Heart left ventricle (tissue), 16 donors: ENCODE measurements around the gene IL24. TPM values are rescaled to one million over a fixed set of nuclear protein-coding genes. Genes with fewer than 3 reads are reported as not detected.
"Not testable (repeated sequence)": the region's sequence is repeated elsewhere in the genome, so short reads cannot be mapped to it uniquely, and the experiment has no call there.

ENCODE experiments used
- ATAC-seq, 4 donors: fragments of 200-7000 bp; cut with Tn5 transposase; one replicate each; pipeline ENCODE4 v1.9.1; 2020 to 2022; ENCODE audit warnings: moderate library complexity in 4 of 4, mild to moderate bottlenecking in 3 of 4, moderate number of reproducible peaks in 1 of 4
- DNase-seq, 5 donors: peaks; one replicate each; pipeline ENCODE4 v3.0.0-alpha.2; 2020
- H3K27ac ChIP-seq, 12 donors: fragments of 200-600 bp; sonication (generic) in 4 of 12; one replicate each; pipeline versions ENCODE4 v1.5.0 to v1.8.0; 2016 to 2022; ENCODE audit warnings: mild to moderate bottlenecking in 2 of 12
- H3K27me3 ChIP-seq, 9 donors: fragments of 200-600 bp; sonication (generic) in 2 of 9; one replicate each; pipeline versions ENCODE4 v1.5.1 to v1.8.0; 2016 to 2022; ENCODE audit warnings: mild to moderate bottlenecking in 3 of 9
- H3K36me3 ChIP-seq, 9 donors: fragments of 200-600 bp; sonication (generic) in 2 of 9; one replicate each; pipeline versions ENCODE4 v1.5.0 to v1.8.0; 2018 to 2022; ENCODE audit warnings: mild to moderate bottlenecking in 2 of 9
- H3K4me1 ChIP-seq, 12 donors: fragments of 200-600 bp; sonication (generic) in 4 of 12; one replicate each; pipeline versions ENCODE4 v1.5.0 to v1.8.0; 2016 to 2022; ENCODE audit warnings: mild to moderate bottlenecking in 3 of 12
- H3K4me3 ChIP-seq, 12 donors: fragments of 200-600 bp; sonication (generic) in 4 of 12; one replicate each; pipeline versions ENCODE4 v1.5.0 to v1.8.0; 2017 to 2022; ENCODE audit warnings: mild to moderate bottlenecking in 9 of 12, moderate library complexity in 4 of 12
- H3K9me3 ChIP-seq, 12 donors: fragments of 200-600 bp; sonication (generic) in 4 of 12; one replicate each; pipeline versions ENCODE4 v1.5.0 to v1.8.0; 2016 to 2022; ENCODE audit warnings: mild to moderate bottlenecking in 1 of 12
- POLR2A ChIP-seq, 2 donors: fragments of 450-650 bp; IDR thresholded peaks; one replicate each; pipeline ENCODE4 v1.6.1; 2017; ENCODE audit warnings: antibody characterized with exemption in 2 of 2, mild to moderate bottlenecking in 2 of 2, moderate library complexity in 2 of 2
- WGBS, 4 donors: extraction: QIAGEN DNeasy Blood & Tissue Kit in 2 of 4; methylation state at CpG; one replicate each; pipeline versions ENCODE4 v1.1.5 to v1.1.7; 2013 to 2018; 5-methylcytosine and 5-hydroxymethylcytosine counted together
- intact Hi-C, 10 donors: fragments of 100-400 bp; cut with DNase I; formaldehyde crosslinking; loops; one replicate each; pipeline versions ENCODE4 v1.11.1 to v1.14.2; 2022
- polyA plus RNA-seq, 2 donors: library from polyadenylated mRNA; stranded (reverse); fragments of 200-250 nt; gene quantifications; one replicate each; pipeline ENCODE4 v1.2.3, GENCODE V29; 2013
- total RNA-seq, 9 donors: library from RNA; depleted of rRNA in 2 of 9; stranded (reverse); fragments of >200 nt in 2 of 9; fragmentation: NEBNext Ultra II Directional in 3 of 9; extraction: Animal tissue kit (Norgen Biotek cat#: 25700) in 3 of 9; gene quantifications; one replicate each; pipeline versions ENCODE4 v1.1.0 to v1.2.4, GENCODE V29; 2016 to 2023
- TF ChIP-seq, protein P1 (sequence below), 12 donors: fragments of 200-600 bp; sonication (generic) in 4 of 12; IDR thresholded peaks; one replicate each; pipeline versions ENCODE4 v1.5.0 to v1.8.0; 2018 to 2022; ENCODE audit warnings: antibody characterized with exemption in 12 of 12, mild to moderate bottlenecking in 5 of 12
- donor health status: ischemic (EF 13 %, LVEDD 7.1; RV severe dilation, severe dysfunction).
- donor health status: healthy with polysubstance abuse.
- donor health status: DM: no; HTN: yes; CAD: no.
- donor health status: DM: no; HTN: no; CAD: no.
- donor health status: ischemic (EF 25% LVEDD 6.9; RV normal size, moderate dysfunction).
- donor health status: ischemic (EF 25% LVEDD 5.7; RV mildly dilated, moderate dysfunction).
- donor health status: healthy.
- donor health status: DM: yes; HTN: yes; CAD: no.
- donor health status: ischemic (EF 35%, LVEDD 5.7; RV mildly dilated, moderate dysfunction).
- donor health status: nonischemic (EF 11% LVEDD 7.7; RV severe dilation, severe dysfunction).
- donor health status: DM: yes; HTN: yes; CAD: no.
- donor health status: PGD.
- donor health status: ischemic (EF 29% LVEDD 5.4; RV normal size, mild dysfunction).
- donor health status: nonischemic (EF 23%, LVEDD 6.1; RV moderate dilation, normal function).

The IL24 gene
- total and polyA plus RNA-seq, 11 donors: 1.6 TPM; not detected in 10

DNA sequence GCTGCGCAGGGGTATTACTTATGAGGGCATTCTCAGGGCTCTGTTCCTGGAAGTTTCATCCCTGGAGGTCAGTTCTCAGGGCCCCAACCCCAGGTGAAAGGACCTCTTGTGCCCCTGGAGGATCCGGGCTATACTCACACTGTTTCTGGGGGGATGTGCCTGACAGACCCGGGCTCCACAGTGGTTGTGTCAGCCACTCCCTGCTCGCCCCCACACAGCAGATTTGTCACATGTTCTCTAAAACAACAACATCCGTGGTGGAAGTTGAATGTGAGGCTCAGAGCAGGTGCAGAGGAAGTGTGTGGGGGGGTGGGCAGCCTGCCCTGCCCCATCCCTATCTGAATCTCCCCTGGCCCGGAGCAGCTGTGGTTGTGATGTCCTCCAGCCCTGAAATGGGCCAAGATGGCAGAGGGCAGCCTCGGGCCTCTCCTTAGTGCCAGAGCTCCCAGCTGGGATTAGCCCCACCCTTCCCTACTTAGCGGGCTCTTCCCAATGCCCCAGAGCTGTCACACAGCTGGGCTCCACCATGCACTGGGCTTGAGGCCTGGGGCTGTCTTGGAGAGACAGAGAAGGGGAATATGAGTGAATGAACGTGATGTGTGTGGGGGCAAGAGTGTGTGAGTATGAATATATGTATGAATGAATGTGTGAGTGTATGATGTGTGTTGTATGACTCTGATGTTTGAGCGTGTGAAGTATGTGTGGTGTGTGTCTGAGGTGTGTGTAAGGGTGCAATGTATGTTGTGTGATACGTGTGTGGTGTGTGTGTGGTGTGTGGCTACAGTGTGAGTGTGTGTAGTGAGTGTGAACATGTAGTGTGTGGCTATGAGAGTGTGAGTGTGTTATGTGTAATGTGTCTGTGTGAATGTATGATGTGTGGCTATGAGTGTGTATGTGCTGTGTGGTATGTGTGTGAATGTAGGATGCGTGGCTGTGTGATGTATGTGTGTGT, 26.0 kb downstream of the IL24 start:
- H3K4me1 ChIP-seq: peaks cover 0 to 46% (median 1%) of the 10 kb centered on the region in 12 donors
- no peaks in the 10 kb centered on the region for H3K27me3 ChIP-seq
- H3K4me3 ChIP-seq: peak overlapping the region in 1 of 12 donors; percentile 53
- DNase-seq (peak in 2 of 5 donors; percentile 23 to 24), ATAC-seq (peak in 2 of 4 donors; percentile 4 to 39)
- no peak for TF ChIP-seq POLR2A (IDR thresholded peaks at IDR 0.05)
- TF ChIP-seq, protein P1, sequence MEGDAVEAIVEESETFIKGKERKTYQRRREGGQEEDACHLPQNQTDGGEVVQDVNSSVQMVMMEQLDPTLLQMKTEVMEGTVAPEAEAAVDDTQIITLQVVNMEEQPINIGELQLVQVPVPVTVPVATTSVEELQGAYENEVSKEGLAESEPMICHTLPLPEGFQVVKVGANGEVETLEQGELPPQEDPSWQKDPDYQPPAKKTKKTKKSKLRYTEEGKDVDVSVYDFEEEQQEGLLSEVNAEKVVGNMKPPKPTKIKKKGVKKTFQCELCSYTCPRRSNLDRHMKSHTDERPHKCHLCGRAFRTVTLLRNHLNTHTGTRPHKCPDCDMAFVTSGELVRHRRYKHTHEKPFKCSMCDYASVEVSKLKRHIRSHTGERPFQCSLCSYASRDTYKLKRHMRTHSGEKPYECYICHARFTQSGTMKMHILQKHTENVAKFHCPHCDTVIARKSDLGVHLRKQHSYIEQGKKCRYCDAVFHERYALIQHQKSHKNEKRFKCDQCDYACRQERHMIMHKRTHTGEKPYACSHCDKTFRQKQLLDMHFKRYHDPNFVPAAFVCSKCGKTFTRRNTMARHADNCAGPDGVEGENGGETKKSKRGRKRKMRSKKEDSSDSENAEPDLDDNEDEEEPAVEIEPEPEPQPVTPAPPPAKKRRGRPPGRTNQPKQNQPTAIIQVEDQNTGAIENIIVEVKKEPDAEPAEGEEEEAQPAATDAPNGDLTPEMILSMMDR (IDR thresholded peaks at IDR 0.05): no peak
- WGBS, 4 donors: 65 to 73% (median 68%) methylated on average over 12 of the region's 12 CpGs
- H3K9me3 ChIP-seq: no peaks in the 10 kb centered on the region
- no peaks in the 10 kb centered on the region for H3K36me3 ChIP-seq
- intact Hi-C loops: no loop called here
- H3K27ac ChIP-seq: peak overlapping the region in 2 of 12 donors; percentile 48 to 84

DNA sequence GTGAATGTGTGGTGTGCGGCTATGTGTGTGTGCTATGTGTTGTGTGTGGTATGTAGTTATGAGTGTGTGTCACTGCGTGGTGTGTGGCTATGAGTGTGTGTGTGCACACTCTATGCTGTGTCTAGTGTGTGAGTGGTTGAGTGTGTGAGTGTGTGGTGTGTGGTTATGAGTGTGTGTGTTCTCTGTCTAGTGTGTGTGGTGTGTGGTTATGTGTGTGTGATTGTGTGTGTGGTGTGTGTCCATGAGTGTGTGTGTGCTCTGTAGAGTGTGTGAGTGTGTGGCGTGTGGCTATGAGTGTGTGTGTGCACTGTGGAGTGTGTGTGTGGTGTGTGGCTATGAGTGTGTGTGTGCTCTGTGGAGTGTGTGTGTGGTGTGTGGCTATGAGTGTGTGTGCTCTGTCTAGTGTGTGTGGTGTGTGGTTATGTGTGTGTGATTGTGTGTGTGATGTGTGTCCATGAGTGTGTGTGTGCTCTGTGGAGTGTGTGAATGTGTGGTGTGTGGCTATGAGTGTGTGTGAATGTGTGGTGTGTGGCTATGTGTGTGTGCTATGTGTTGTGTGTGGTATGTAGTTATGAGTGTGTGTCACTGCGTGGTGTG, 26.8 kb downstream of the IL24 start:
- DNase-seq, H3K36me3 ChIP-seq, intact Hi-C loops, H3K27me3 ChIP-seq, H3K9me3 ChIP-seq, H3K4me3 ChIP-seq, H3K27ac ChIP-seq: not testable (repeated sequence)
- peaks cover 0 to 46% (median 1%) of the 10 kb centered on the region in 12 donors for H3K4me1 ChIP-seq
- WGBS, 4 donors: 84 to 99% (median 91%) methylated on average over 4 of the region's 4 CpGs
- peak in 1 of 4 donors; percentile 57 for ATAC-seq

DNA sequence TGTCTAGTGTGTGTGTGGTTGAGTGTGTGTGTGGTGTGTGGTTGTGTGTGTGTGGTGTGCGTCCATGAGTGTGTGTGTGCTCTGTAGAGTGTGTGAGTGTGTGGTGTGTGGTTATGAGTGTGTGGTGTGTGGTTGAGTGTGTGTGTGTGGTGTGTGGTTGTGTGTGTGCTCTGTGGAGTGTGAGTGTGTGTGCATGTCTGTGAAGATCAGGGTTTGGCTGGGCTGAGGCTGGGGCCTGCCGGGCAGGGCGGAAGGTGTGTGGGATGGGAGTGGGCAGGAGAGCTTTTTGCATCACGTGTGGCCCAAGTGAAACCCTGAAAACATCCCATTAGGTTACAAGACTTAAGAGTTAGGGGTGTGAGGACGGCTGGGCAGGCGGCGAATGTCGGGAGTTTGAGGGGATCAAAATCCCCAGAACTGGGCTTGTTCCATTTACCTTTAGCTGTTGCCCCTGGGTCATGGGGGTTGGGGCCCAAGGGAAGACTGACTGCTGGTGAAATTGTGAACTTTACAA, 27.4 kb downstream of the IL24 start:
- H3K4me3 ChIP-seq: no peak overlapping the region
- TF ChIP-seq POLR2A (IDR thresholded peaks at IDR 0.05): no peak
- TF ChIP-seq, protein P1 (IDR thresholded peaks at IDR 0.05): no peak
- H3K27me3 ChIP-seq: no peaks in the 10 kb centered on the region
- 78 to 86% (median 81%) methylated on average over 8 of the region's 8 CpGs for WGBS, 4 donors
- peaks cover 0 to 47% (median 1%) of the 10 kb centered on the region in 12 donors for H3K4me1 ChIP-seq
- intact Hi-C loops: no loop called here
- no peaks in the 10 kb centered on the region for H3K36me3 ChIP-seq
- no peak for ATAC-seq
- peak overlapping the region in 1 of 12 donors; percentile 77 for H3K27ac ChIP-seq
- DNase-seq: no peak
- H3K9me3 ChIP-seq: no peaks in the 10 kb centered on the region

DNA sequence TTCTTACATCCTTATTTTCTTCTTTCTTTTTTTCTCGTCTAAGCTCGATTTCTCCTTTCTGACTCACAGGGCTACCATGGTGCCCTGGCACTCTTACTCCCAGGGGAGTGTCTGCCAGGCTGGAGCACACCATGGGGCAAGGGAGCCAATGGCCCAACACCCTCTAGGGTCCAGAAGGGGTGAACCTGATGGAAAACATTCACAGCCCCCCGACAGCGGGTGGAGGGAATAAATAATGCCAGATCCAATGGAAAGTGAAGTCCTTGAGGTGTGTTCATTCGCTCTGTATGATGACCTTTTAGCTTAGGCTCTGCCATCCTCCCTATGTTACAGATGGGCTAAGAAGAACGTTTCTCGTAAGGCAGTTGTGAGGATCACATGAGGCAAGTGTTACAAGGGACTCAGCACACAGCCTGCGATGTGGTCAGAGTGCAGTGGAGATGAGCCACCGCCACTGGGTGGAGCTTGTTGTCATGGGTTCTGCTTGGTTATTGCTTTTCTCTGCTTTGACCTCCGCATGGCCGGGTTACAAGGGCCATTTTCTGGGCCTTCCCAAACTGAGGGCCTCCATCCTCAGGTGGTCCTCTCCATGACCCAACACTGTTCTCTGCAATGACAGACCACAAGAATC, 28.0 kb downstream of the IL24 start:
- H3K4me3 ChIP-seq: no peak overlapping the region
- H3K36me3 ChIP-seq: no peaks in the 10 kb centered on the region
- WGBS, 4 donors: 79 to 83% (median 81%) methylated on average over 11 of the region's 11 CpGs
- no peaks in the 10 kb centered on the region for H3K27me3 ChIP-seq
- peak; percentile 26 to 61 (median 38) for ATAC-seq
- peak overlapping the region in 1 of 12 donors; percentile 77 for H3K27ac ChIP-seq
- H3K9me3 ChIP-seq: no peaks in the 10 kb centered on the region
- peak in 1 of 5 donors; percentile 45 for DNase-seq
- no peak for TF ChIP-seq POLR2A (IDR thresholded peaks at IDR 0.05)
- TF ChIP-seq, protein P1 (IDR thresholded peaks at IDR 0.05): peak in 3 of 12 donors; percentile 7 to 13 (median 10)
- H3K4me1 ChIP-seq: peaks cover 0 to 53% (median 1%) of the 10 kb centered on the region in 12 donors
- intact Hi-C loops: no loop called here
